ENCODE results near the gene ZNF888.

ZNF888 gene

GRCh38 chr19:52922841-52923777, at the start of gene ZNF888:
ZNF888 (minus strand) TSS chr19:52923428; CDS start chr19:52917873, 5,555 bp downstream.
- H3K4me3 ChIP-seq (ENCODE audit: low read depth, low read length) = peak within 1 kb of the TSS; percentile 83
- no peak for TF ChIP-seq CTCF (IDR thresholded peaks at IDR 0.05; ENCODE audit: low read depth, low read length)
- in situ Hi-C loops (cut with HindIII; ENCODE audit: low sequenced_read_pairs) = no loop called here
- DNase-seq (ENCODE audit: low read depth, low spot score) = peak; percentile 80

GRCh38 chr19:52967772-52968171, 44.5 kb upstream of the ZNF888 start:
- in situ Hi-C loops (cut with HindIII; ENCODE audit: low sequenced_read_pairs) = no loop called here
- DNase-seq (ENCODE audit: low read depth, low spot score) = no peak
- H3K4me3 ChIP-seq (ENCODE audit: low read depth, low read length) = no peak overlapping the region
- no peak for TF ChIP-seq CTCF (IDR thresholded peaks at IDR 0.05; ENCODE audit: low read depth, low read length)

- H3K4me3 ChIP-seq (ENCODE audit: low read depth, low read length) = peak overlapping the region; percentile 81
- in situ Hi-C loops (cut with HindIII; ENCODE audit: low sequenced_read_pairs) = no loop called here
- DNase-seq (ENCODE audit: low read depth, low spot score) = no peak
- no peak for TF ChIP-seq CTCF (IDR thresholded peaks at IDR 0.05; ENCODE audit: low read depth, low read length)
Measured at GRCh38 chr19:52963247-52963618, 40.0 kb upstream of the ZNF888 start.

GRCh38 chr19:52962394-52963246, 39.4 kb upstream of the ZNF888 start, which contains the start of gene ZNF816:
ZNF816 (minus strand) TSS chr19:52962881; CDS start chr19:52956089, 6,792 bp downstream.
- in situ Hi-C loops (cut with HindIII; ENCODE audit: low sequenced_read_pairs) = no loop called here
- no peak for TF ChIP-seq CTCF (IDR thresholded peaks at IDR 0.05; ENCODE audit: low read depth, low read length)
- peak within 1 kb of the TSS; percentile 81 for H3K4me3 ChIP-seq (ENCODE audit: low read depth, low read length)
- peak; percentile 97 for DNase-seq (ENCODE audit: low read depth, low spot score)

GRCh38 chr19:52961981-52962380, 38.8 kb upstream of the ZNF888 start:
- no peak for TF ChIP-seq CTCF (IDR thresholded peaks at IDR 0.05; ENCODE audit: low read depth, low read length)
- in situ Hi-C loops (cut with HindIII; ENCODE audit: low sequenced_read_pairs) = no loop called here
- peak overlapping the region; percentile 81 for H3K4me3 ChIP-seq (ENCODE audit: low read depth, low read length)
- no peak for DNase-seq (ENCODE audit: low read depth, low spot score)

GRCh38 chr19:52959613-52960295, 36.5 kb upstream of the ZNF888 start:
- TF ChIP-seq CTCF (IDR thresholded peaks at IDR 0.05; ENCODE audit: low read depth, low read length) = no peak
- no peak for DNase-seq (ENCODE audit: low read depth, low spot score)
- in situ Hi-C loops (cut with HindIII; ENCODE audit: low sequenced_read_pairs) = no loop called here
- no peak overlapping the region for H3K4me3 ChIP-seq (ENCODE audit: low read depth, low read length)

All from astrocyte of the spinal cord (primary cell).